HG03135 (cell line): ENCODE data around the gene HECW1.
"Not testable (repeated sequence)": the region's sequence is repeated elsewhere in the genome, so short reads cannot be mapped to it uniquely, and the experiment has no call there.

Experiments
- ATAC-seq: cut with Tn5 transposase; IDR thresholded peaks from one replicate; pipeline ENCODE4 v1.9.1; 2021; ENCODE audit warnings: mild to moderate bottlenecking, moderate library complexity; ENCODE audit not compliant: unreplicated experiment

HECW1 gene

GRCh38 chr7:43112459-43112940, at the start of gene HECW1:
Gene HECW1, plus strand, starts transcription at chr7:43112647. Its CDS starts 131,259 bp downstream, at chr7:43243906.
- ATAC-seq: no peak

- no peak for ATAC-seq
Measured at GRCh38 chr7:43071604-43072003, 40.8 kb upstream of the HECW1 start.

GRCh38 chr7:43072530-43072929, 39.9 kb upstream of the HECW1 start:
- ATAC-seq: peak; percentile 62

GRCh38 chr7:43073811-43074210, 38.6 kb upstream of the HECW1 start:
- ATAC-seq: not testable (repeated sequence)

GRCh38 chr7:43076189-43076605, 36.2 kb upstream of the HECW1 start:
- ATAC-seq: no peak

- ATAC-seq: no peak
Measured at GRCh38 chr7:43076606-43077005, 35.8 kb upstream of the HECW1 start.

GRCh38 chr7:43077285-43077684, 35.2 kb upstream of the HECW1 start:
- no peak for ATAC-seq

- ATAC-seq: no peak
Measured at GRCh38 chr7:43077732-43078391, 34.6 kb upstream of the HECW1 start.

GRCh38 chr7:43078794-43079193, 33.7 kb upstream of the HECW1 start:
- no peak for ATAC-seq

- ATAC-seq: no peak
Measured at GRCh38 chr7:43081603-43082002, 30.8 kb upstream of the HECW1 start.

- ATAC-seq: no peak
Measured at GRCh38 chr7:43083106-43083505, 29.3 kb upstream of the HECW1 start.

GRCh38 chr7:43085017-43085416, 27.4 kb upstream of the HECW1 start:
- ATAC-seq: no peak

- no peak for ATAC-seq
Measured at GRCh38 chr7:43085992-43086391, 26.5 kb upstream of the HECW1 start.

GRCh38 chr7:43092819-43093218, 19.6 kb upstream of the HECW1 start:
- ATAC-seq: no peak

- ATAC-seq: no peak
Measured at GRCh38 chr7:43096875-43097274, 15.6 kb upstream of the HECW1 start.

GRCh38 chr7:43099750-43100149, 12.7 kb upstream of the HECW1 start:
- no peak for ATAC-seq

GRCh38 chr7:43104874-43105520, 7.5 kb upstream of the HECW1 start:
- ATAC-seq: no peak

GRCh38 chr7:43105521-43106120, 6.8 kb upstream of the HECW1 start:
- ATAC-seq: no peak

GRCh38 chr7:43108255-43109011, 4.0 kb upstream of the HECW1 start:
- peak; percentile 76 for ATAC-seq

- ATAC-seq: no peak
Measured at GRCh38 chr7:43110791-43111535, 1.5 kb upstream of the HECW1 start.
